Endodermal cell (in vitro differentiated cells): Measurements from ENCODE around the gene CDH13. TPM values are rescaled to one million over a fixed set of nuclear protein-coding genes. Genes with fewer than 3 reads are reported as not detected.
A peak's percentile ranks its signal among the peaks of the same experiment; 100 is the strongest.

Experiments
- DNase-seq: peaks from one replicate; pipeline ENCODE4 v3.0.0-alpha.2; 2017
- H3K27ac ChIP-seq: 2 replicates; pipeline ENCODE4 v1.5.1; 2013; ENCODE audit warnings: mild to moderate bottlenecking, low read depth, low read length, moderate library complexity
- H3K27me3 ChIP-seq: 2 replicates; pipeline ENCODE4 v1.6.1; 2013; ENCODE audit warnings: mild to moderate bottlenecking, low read length, moderate library complexity; ENCODE audit not compliant: insufficient read depth, control insufficient read depth, poor library complexity, severe bottlenecking
- H3K36me3 ChIP-seq: 2 replicates; pipeline ENCODE4 v1.7.0; 2013; ENCODE audit warnings: mild to moderate bottlenecking, low read length, moderate library complexity; ENCODE audit not compliant: control insufficient read depth, insufficient read depth
- H3K4me1 ChIP-seq: one replicate; pipeline ENCODE4 v1.7.0; 2013; ENCODE audit warnings: low read length; ENCODE audit not compliant: control insufficient read depth, insufficient read depth
- H3K4me3 ChIP-seq: 2 replicates; pipeline ENCODE4 v1.5.1; 2013; ENCODE audit warnings: mild to moderate bottlenecking, low read length, moderate library complexity
- H3K9ac ChIP-seq: 2 replicates; pipeline ENCODE4 v1.6.1; 2013; ENCODE audit warnings: mild to moderate bottlenecking, low read length, moderate library complexity; ENCODE audit not compliant: poor library complexity, severe bottlenecking; ENCODE audit errors: extremely low read depth
- H3K9me3 ChIP-seq: 2 replicates; pipeline ENCODE4 v1.6.1; 2013; ENCODE audit warnings: mild to moderate bottlenecking, low read length, moderate library complexity; ENCODE audit not compliant: control insufficient read depth
- H3K27ac Mint-ChIP-seq: 2 replicates; pipeline ENCODE4 v1.8.0; 2020; ENCODE audit warnings: mixed read lengths
- H3K27me3 Mint-ChIP-seq: 2 replicates; pipeline ENCODE4 v1.8.0; 2021; ENCODE audit warnings: mild to moderate bottlenecking, mixed read lengths; ENCODE audit not compliant: insufficient read depth
- H3K36me3 Mint-ChIP-seq: 2 replicates; pipeline ENCODE4 v1.8.0; 2020; ENCODE audit warnings: low read depth, mixed read lengths
- H3K4me1 Mint-ChIP-seq: 2 replicates; pipeline ENCODE4 v1.8.0; 2020; ENCODE audit warnings: mixed read lengths
- H3K4me3 Mint-ChIP-seq: 2 replicates; pipeline ENCODE4 v1.8.0; 2020; ENCODE audit warnings: mild to moderate bottlenecking, moderate library complexity, mixed read lengths
- H3K9me3 Mint-ChIP-seq: 2 replicates; pipeline ENCODE4 v1.8.0; 2020; ENCODE audit warnings: mild to moderate bottlenecking, mixed read lengths
- CTCF ChIP-seq: fragments of 200-600 bp; sonication (generic); conservative IDR thresholded peaks from 2 replicates; pipeline ENCODE4 v1.5.0; 2021; ENCODE audit warnings: antibody characterized with exemption, mild to moderate bottlenecking
- WGBS, 2 experiments: methylation state at CpG; one replicate each; pipeline versions ENCODE4 v1.1.5 to v1.1.7; 2013; ENCODE audit warnings: missing lambda C conversion rate in 2 of 2, mixed read lengths in 1 of 2; ENCODE audit not compliant: insufficient coverage in 1 of 2, insufficient read length in 1 of 2; 5-methylcytosine and 5-hydroxymethylcytosine counted together
- total RNA-seq, 2 donors: library from RNA; stranded (reverse); fragmentation: NEBNext Ultra II Directional in 1 of 2; extraction: Animal tissue kit (Norgen Biotek cat#: 25700) in 1 of 2; gene quantifications; 2 replicates in 1 of 2; 3 replicates in 1 of 2; pipeline ENCODE4 v1.2.1, GENCODE V29; 2021

CDH13 gene
- total RNA-seq, 2 donors from 2014 or later = 0.86 to 1.8 TPM

GRCh38 chr16:82653550-82654511 lies 27.1 kb downstream of the CDH13 start:
- H3K36me3 ChIP-seq = no peaks in the 10 kb centered on the region
- H3K27me3 ChIP-seq = no peaks in the 10 kb centered on the region
- no peak for DNase-seq
- H3K27me3 Mint-ChIP-seq = peaks cover 3% of the 10 kb centered on the region
- no peak overlapping the region for H3K27ac ChIP-seq
- H3K4me1 Mint-ChIP-seq = peaks cover 57% of the 10 kb centered on the region
- no peaks in the 10 kb centered on the region for H3K9me3 ChIP-seq
- peaks cover 39% of the 10 kb centered on the region for H3K4me1 ChIP-seq
- no peaks in the 10 kb centered on the region for H3K36me3 Mint-ChIP-seq
- H3K4me3 ChIP-seq = peak overlapping the region; percentile 4
- H3K9me3 Mint-ChIP-seq = no peaks in the 10 kb centered on the region
- H3K9ac ChIP-seq = no peak overlapping the region
- TF ChIP-seq CTCF = no peak
- no peak overlapping the region for H3K4me3 Mint-ChIP-seq
- peak overlapping the region; percentile 4 for H3K27ac Mint-ChIP-seq
- 80 to 87% methylated on average over 8 to 11 of the region's 11 CpGs for WGBS, 2 experiments

GRCh38 chr16:82655072-82655714 lies 28.4 kb downstream of the CDH13 start:
- Histone ChIP-seq H3K9me3 (no peaks in the 10 kb centered on the region), H3K4me3 (no peak overlapping the region), H3K27ac (no peak overlapping the region), H3K36me3 (no peaks in the 10 kb centered on the region), H3K9ac (no peak overlapping the region), H3K27me3 (no peaks in the 10 kb centered on the region), H3K4me1 (peaks cover 44% of the 10 kb centered on the region)
- no peak overlapping the region for H3K4me3 Mint-ChIP-seq
- no peak overlapping the region for H3K27ac Mint-ChIP-seq
- no peaks in the 10 kb centered on the region for H3K36me3 Mint-ChIP-seq
- no peaks in the 10 kb centered on the region for H3K9me3 Mint-ChIP-seq
- no peaks in the 10 kb centered on the region for H3K27me3 Mint-ChIP-seq
- WGBS, 2 experiments = 93% methylated on average over 6 of the region's 6 CpGs
- DNase-seq = no peak
- no peak for TF ChIP-seq CTCF
- peaks cover 62% of the 10 kb centered on the region for H3K4me1 Mint-ChIP-seq

- Histone ChIP-seq H3K4me3 (no peak overlapping the region), H3K9me3 (no peaks in the 10 kb centered on the region), H3K4me1 (peaks cover 42% of the 10 kb centered on the region), H3K27me3 (no peaks in the 10 kb centered on the region), H3K36me3 (no peaks in the 10 kb centered on the region), H3K9ac (no peak overlapping the region), H3K27ac (no peak overlapping the region)
- WGBS, 2 experiments = 91% methylated on average over 5 of the region's 5 CpGs
- H3K27ac Mint-ChIP-seq = no peak overlapping the region
- no peaks in the 10 kb centered on the region for H3K27me3 Mint-ChIP-seq
- no peaks in the 10 kb centered on the region for H3K36me3 Mint-ChIP-seq
- no peak for TF ChIP-seq CTCF
- no peak overlapping the region for H3K4me3 Mint-ChIP-seq
- peaks cover 64% of the 10 kb centered on the region for H3K4me1 Mint-ChIP-seq
- DNase-seq = no peak
- H3K9me3 Mint-ChIP-seq = no peaks in the 10 kb centered on the region
Observed at GRCh38 chr16:82655720-82656490, 29.1 kb downstream of the CDH13 start.
